HAP-1 (cell line): ENCODE results near the gene PACSIN1.

Experiments used
- DNase-seq, 2 experiments: peaks; one replicate each; pipeline ENCODE4 v3.0.0-alpha.2; 2016 to 2020; ENCODE audit warnings: low spot score in 2 of 2
- H3K27me3 ChIP-seq: fragments of 250-450 bp; sonication (Bioruptor Pico); 2 replicates; pipeline ENCODE4 v1.5.1; 2020; ENCODE audit warnings: low read depth, mild to moderate bottlenecking, moderate library complexity
- H3K36me3 ChIP-seq: fragments of 250-450 bp; sonication (Bioruptor Pico); replicated peaks from 2 replicates; pipeline ENCODE4 v1.5.1; 2020; ENCODE audit warnings: mild to moderate bottlenecking
- H3K4me1 ChIP-seq: fragments of 250-450 bp; sonication (Bioruptor Pico); 2 replicates; pipeline ENCODE4 v1.5.1; 2020; ENCODE audit warnings: mild to moderate bottlenecking
- H3K4me3 ChIP-seq: fragments of 250-450 bp; sonication (Bioruptor Pico); 2 replicates; pipeline ENCODE4 v1.5.1; 2020; ENCODE audit warnings: mild to moderate bottlenecking, moderate library complexity
- H3K9me3 ChIP-seq: fragments of 250-450 bp; sonication (Bioruptor Pico); 2 replicates; pipeline ENCODE4 v1.5.1; 2020; ENCODE audit warnings: mild to moderate bottlenecking, moderate library complexity
- in situ Hi-C: fragments of 300-500 bp; cut with MboI; formaldehyde crosslinking; loops from 3 replicates; pipeline ENCODE4 v1.14.3; 2020; ENCODE audit warnings: low sequenced_read_pairs, inconsistent platforms, mixed read lengths

Gene PACSIN1, protein sequence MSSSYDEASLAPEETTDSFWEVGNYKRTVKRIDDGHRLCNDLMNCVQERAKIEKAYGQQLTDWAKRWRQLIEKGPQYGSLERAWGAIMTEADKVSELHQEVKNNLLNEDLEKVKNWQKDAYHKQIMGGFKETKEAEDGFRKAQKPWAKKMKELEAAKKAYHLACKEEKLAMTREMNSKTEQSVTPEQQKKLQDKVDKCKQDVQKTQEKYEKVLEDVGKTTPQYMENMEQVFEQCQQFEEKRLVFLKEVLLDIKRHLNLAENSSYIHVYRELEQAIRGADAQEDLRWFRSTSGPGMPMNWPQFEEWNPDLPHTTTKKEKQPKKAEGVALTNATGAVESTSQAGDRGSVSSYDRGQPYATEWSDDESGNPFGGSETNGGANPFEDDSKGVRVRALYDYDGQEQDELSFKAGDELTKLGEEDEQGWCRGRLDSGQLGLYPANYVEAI

DNA sequence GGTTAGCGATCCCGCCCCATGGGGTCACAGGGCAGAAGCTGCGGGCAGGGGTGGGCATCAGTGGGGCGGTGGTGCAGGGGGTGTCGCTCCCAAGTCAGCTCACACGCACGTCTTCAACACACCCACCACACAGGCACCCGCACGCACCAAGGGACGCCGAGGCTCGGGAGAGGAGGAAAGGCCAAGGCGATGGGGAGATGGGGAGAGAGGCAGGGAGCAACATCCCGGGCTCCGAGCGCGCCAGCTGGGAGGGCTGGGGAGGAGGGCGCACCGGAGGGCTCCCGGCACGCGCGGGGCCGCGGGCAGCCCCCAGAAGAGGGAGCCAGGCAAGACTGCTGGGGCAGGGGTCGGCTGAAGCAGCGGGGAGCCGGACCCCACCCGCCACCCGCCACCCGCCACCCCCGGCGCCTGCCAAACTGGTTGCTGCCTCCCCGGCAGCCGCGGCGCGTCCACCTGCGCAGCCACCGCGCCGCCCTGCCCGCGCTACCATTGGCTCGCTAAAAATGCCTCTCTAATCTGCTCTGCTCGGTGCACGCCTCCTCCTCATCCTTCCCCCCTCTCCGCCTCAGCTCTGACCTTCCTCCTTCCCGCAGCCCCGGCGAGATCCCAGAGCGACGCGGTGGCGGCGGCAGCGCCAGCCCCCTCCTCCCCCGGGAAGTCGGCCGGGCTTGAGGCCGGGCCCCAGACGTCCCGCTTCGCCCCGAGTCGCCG lies at the start of gene PACSIN1:
PACSIN1 (plus strand) TSS at position 546 of the 711 bp plus-strand sequence. CDS start 60,230 bp downstream, outside the sequence.
- in situ Hi-C loops: no loop called here

DNA sequence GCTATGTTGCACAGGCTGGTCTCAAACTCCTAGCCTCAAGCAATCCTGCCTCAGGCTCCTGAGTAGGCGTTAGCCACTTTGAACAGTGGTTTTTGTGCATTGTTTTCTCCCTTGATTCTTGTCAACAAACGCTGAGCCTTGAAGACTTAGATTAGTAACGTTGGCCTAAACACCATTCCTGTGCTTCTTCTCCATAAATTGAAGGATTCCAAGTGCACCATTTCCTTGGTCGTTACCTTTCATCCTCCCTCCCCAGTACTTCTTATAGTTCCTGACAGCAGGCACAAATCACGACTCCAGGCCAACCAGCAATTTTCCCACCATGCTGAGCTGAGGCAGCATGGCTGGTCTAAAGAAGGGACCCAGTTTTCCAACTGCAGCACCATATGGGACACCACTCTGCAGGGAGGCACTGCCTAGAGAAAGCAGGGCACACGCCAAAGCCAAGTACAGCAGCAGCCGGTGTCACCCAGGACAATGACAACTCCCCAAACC lies 49.0 kb upstream of the PACSIN1 start:
- Histone ChIP-seq H3K27me3 (no peaks in the 10 kb centered on the region), H3K4me1 (peaks cover 6% of the 10 kb centered on the region), H3K9me3 (no peaks in the 10 kb centered on the region), H3K36me3 (peaks cover 73% of the 10 kb centered on the region), H3K4me3 (no peak overlapping the region)
- in situ Hi-C loops: loop anchor here (5.0 kb wide), 1 partner anchor 170 kb away; the partner anchor contains the start of gene SMIM29
- no peak for DNase-seq

More for the DNA sequence above, at the start of gene PACSIN1:
- H3K4me3 ChIP-seq: no peak within 1 kb of the TSS
- peaks cover 5% of the 10 kb centered on the region for H3K4me1 ChIP-seq
- no peaks in the 10 kb centered on the region for H3K27me3 ChIP-seq
- no peaks in the 10 kb centered on the region for H3K36me3 ChIP-seq
- DNase-seq: no peak
- H3K9me3 ChIP-seq: no peaks in the 10 kb centered on the region

DNA sequence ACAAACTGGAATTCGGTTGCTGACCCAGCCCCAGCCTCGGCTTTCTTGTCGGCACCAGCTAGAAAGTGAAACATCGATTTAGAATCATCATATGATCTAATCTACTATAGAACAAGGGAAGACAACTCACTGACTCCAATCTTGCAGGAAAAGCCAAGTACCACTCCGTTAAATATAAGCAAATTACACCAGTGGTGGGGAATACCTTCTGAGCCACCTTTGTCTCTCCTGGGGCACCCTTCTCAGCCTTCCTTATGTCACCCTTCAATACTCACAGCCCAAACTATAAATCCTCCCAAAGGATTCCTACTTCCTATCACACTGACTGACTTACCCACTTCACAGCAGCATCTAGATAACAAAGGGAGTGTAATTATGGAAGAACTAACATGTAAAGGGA lies 47.5 kb upstream of the PACSIN1 start:
- Histone ChIP-seq H3K36me3 (peaks cover 88% of the 10 kb centered on the region), H3K4me1 (peaks cover 5% of the 10 kb centered on the region), H3K9me3 (no peaks in the 10 kb centered on the region), H3K27me3 (no peaks in the 10 kb centered on the region), H3K4me3 (no peak overlapping the region)
- DNase-seq: no peak
- in situ Hi-C loops: loop anchor here (5.0 kb wide), 1 partner anchor 171 kb away; the partner anchor contains the start of gene SMIM29

DNA sequence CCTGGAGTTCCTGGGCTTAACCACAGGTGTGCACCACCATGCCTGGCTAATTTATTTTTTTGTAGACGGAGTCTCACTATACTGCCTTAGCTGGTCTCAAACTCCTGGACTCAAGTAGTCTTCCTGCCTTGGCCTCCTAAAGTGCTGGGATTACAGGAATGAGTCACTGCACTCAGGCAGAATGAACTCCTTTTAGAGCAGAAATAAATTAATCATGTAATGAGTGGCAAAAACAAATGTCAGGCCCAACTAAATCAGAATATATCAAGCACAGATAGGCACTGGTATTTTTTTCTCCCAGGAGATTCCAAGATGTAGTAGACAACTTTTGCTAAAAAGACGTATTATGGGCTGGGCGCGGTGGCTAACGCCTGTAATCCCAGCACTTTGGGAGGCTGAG lies 42.6 kb upstream of the PACSIN1 start:
- Histone ChIP-seq H3K4me1 (peaks cover 19% of the 10 kb centered on the region), H3K4me3 (no peak overlapping the region), H3K9me3 (no peaks in the 10 kb centered on the region), H3K36me3 (peaks cover 73% of the 10 kb centered on the region), H3K27me3 (no peaks in the 10 kb centered on the region)
- in situ Hi-C loops: no loop called here
- DNase-seq: no peak

GRCh38 chr6:34424200-34425131 lies 41.4 kb upstream of the PACSIN1 start:
- Histone ChIP-seq H3K9me3 (no peaks in the 10 kb centered on the region; the same call in 1 of the 2 replicates), H3K36me3 (peaks cover 61% of the 10 kb centered on the region), H3K4me1 (peaks cover 19% of the 10 kb centered on the region), H3K27me3 (no peaks in the 10 kb centered on the region), H3K4me3 (peak overlapping the region; percentile 94)
- in situ Hi-C loops: no loop called here
- DNase-seq: peak; percentile 72 to 87

DNA sequence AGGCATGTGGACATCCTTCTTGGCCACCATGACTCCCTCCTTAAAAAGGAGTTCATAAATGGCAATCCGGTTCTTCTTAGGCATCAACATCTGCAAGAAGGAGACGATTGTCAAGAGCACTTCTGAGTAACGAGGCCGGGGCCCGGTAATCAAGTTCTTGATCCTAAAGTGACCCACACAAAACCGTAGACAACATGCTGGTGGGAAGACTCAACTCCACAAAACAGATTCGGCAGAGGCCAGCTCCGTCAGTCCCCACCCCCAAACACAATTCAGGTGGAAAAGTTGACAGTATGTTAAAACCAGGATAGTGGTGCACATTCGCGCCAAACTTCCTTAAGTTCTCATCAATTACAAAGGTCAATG lies 40.8 kb upstream of the PACSIN1 start:
- Histone ChIP-seq H3K36me3 (peaks cover 55% of the 10 kb centered on the region), H3K4me3 (peak overlapping the region; percentile 94)
- in situ Hi-C loops: no loop called here

DNA sequence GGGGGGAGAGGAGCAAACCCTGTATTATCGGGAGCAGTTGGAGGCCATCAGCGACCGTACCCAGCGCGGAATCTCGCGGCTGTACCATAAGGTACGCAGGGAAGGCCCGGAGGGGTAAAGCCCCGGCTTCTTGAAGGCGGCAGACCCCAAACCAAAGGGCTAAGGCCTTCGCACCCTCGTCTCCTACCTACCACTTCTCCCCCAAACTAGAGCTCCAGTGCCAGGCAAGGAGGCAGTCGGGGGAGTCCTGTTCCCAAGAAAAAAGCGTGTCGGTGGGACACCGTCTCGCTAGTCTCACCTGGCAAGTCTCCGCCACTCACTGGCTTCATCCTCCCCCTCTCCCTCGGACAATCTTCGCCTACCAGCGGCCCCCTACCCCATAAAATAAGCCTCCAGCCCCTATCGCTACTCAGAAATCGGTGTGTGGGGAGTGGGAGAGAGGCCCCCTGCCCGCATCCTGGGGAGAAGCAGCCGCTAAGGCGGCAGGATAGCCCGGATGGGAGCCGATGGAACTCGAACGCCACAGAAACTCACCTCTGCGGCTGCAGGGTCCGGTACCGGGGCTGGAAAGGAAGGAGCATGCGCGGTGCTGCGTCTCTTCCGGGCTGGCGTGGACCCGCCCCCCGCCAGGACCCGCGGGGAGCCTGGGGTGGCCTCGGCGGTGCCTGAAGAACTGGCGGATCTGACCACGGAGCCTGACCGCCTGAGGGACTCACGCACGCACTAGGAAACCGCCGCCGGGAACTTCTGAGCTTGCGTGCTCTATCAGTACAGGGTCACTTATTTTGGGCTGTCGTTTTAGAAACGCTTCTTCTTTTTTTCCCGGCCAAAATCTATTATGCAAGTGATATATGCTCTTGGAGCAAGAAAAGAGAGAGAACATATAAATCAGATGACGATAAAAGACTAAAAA lies 40.1 kb upstream of the PACSIN1 start, which contains the start of gene RPS10:
RPS10 (minus strand) TSS at position 572 of the 913 bp plus-strand sequence. CDS start 848 bp downstream, outside the sequence.
- H3K27me3 ChIP-seq: no peaks in the 10 kb centered on the region
- H3K36me3 ChIP-seq: peaks cover 48% of the 10 kb centered on the region
- peaks cover 3% of the 10 kb centered on the region for H3K9me3 ChIP-seq
- peak; percentile 86 to 96 for DNase-seq
- peak within 1 kb of the TSS; percentile 94 for H3K4me3 ChIP-seq
- H3K4me1 ChIP-seq: peaks cover 19% of the 10 kb centered on the region
- in situ Hi-C loops: no loop called here

More for the DNA sequence above, 40.8 kb upstream of the PACSIN1 start:
- H3K27me3 ChIP-seq: no peaks in the 10 kb centered on the region
- no peaks in the 10 kb centered on the region; the same call in 1 of the 2 replicates for H3K9me3 ChIP-seq
- peaks cover 19% of the 10 kb centered on the region for H3K4me1 ChIP-seq
- DNase-seq: peak in 1 of 2 experiments; percentile 30

DNA sequence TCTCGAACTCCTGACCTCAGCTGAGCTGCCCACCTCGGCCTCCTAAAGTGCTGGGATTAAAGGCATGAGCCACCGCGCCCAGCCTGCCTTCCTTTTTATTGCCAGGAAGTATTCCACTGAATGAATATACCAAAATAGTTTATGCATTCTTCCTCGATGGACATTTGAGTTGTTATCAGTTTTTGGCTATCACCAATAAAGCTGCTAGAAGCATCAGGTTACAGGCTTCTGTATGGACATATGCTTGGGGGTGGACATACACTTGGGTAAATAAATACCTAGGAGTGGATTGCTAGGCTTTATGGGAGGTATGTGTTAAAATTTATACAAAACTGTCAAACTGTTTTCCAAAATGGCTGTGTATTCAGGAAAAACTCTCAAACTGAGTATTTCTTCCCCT lies 30.0 kb upstream of the PACSIN1 start:
- H3K36me3 ChIP-seq: no peaks in the 10 kb centered on the region
- in situ Hi-C loops: no loop called here

GRCh38 chr6:34436803-34437643 lies 28.9 kb upstream of the PACSIN1 start:
- no peaks in the 10 kb centered on the region for H3K4me1 ChIP-seq
- H3K9me3 ChIP-seq: no peaks in the 10 kb centered on the region
- no peaks in the 10 kb centered on the region for H3K36me3 ChIP-seq
- no peak for DNase-seq
- H3K27me3 ChIP-seq: no peaks in the 10 kb centered on the region
- no peak overlapping the region for H3K4me3 ChIP-seq
- in situ Hi-C loops: no loop called here

More for the DNA sequence above, 30.0 kb upstream of the PACSIN1 start:
- Histone ChIP-seq H3K9me3 (peaks cover 4% of the 10 kb centered on the region), H3K4me3 (no peak overlapping the region), H3K27me3 (no peaks in the 10 kb centered on the region), H3K4me1 (no peaks in the 10 kb centered on the region)
- no peak for DNase-seq

- no peak for DNase-seq
- Histone ChIP-seq H3K4me1 (no peaks in the 10 kb centered on the region), H3K9me3 (no peaks in the 10 kb centered on the region), H3K27me3 (no peaks in the 10 kb centered on the region), H3K36me3 (no peaks in the 10 kb centered on the region), H3K4me3 (no peak overlapping the region)
- in situ Hi-C loops: no loop called here
Observed at GRCh38 chr6:34437644-34437970, 28.3 kb upstream of the PACSIN1 start.

GRCh38 chr6:34438705-34439104 lies 27.2 kb upstream of the PACSIN1 start:
- H3K27me3 ChIP-seq: no peaks in the 10 kb centered on the region
- DNase-seq: no peak
- H3K4me3 ChIP-seq: no peak overlapping the region
- in situ Hi-C loops: no loop called here
- no peaks in the 10 kb centered on the region for H3K9me3 ChIP-seq
- no peaks in the 10 kb centered on the region for H3K36me3 ChIP-seq
- no peaks in the 10 kb centered on the region for H3K4me1 ChIP-seq

DNA sequence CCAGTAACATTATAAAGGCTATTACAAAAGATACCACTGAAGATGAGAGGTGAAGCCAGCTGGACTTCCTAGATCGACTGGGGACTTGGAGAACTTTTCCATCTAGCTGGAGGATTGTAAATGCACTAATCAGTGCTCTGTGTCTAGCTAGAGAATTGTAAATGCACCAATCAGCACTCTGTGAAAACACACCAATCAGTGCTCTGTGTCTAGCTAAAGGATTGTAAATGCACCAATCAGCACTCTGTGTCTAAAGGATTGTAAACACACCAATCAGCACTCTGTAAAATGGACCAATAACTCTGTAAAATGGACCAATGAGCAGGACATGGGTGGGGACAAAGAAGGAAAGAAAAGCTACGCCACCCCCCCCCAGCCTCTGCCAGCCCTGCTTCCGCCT lies 26.4 kb upstream of the PACSIN1 start:
- Histone ChIP-seq H3K27me3 (no peaks in the 10 kb centered on the region), H3K9me3 (no peaks in the 10 kb centered on the region), H3K4me1 (no peaks in the 10 kb centered on the region), H3K4me3 (no peak overlapping the region), H3K36me3 (no peaks in the 10 kb centered on the region)
- DNase-seq: no peak
- in situ Hi-C loops: no loop called here
